Breast epithelium (tissue), 4 donors: Measurements from ENCODE around the gene DPYSL3. TPM values are rescaled to one million over a fixed set of nuclear protein-coding genes. Genes with fewer than 3 reads are reported as not detected.

Source experiments
- DNase-seq, 2 donors: peaks; one replicate each; pipeline ENCODE4 v3.0.0-alpha.2; 2019; ENCODE audit warnings: low spot score in 2 of 2
- H3K27ac ChIP-seq, 2 donors: fragments of 200-600 bp; sonication (generic) in 1 of 2; one replicate each; pipeline ENCODE4 v1.5.1; 2016 to 2019; ENCODE audit warnings: mild to moderate bottlenecking in 1 of 2
- H3K27me3 ChIP-seq, 2 donors: fragments of 200-600 bp; sonication (generic) in 1 of 2; one replicate each; pipeline versions ENCODE4 v1.5.1 to v1.6.0; 2017 to 2019; ENCODE audit warnings: control low read depth in 1 of 2, mild to moderate bottlenecking in 1 of 2
- H3K36me3 ChIP-seq: fragments of 200-600 bp; one replicate; pipeline ENCODE4 v1.5.1; 2019
- H3K4me1 ChIP-seq, 2 donors: fragments of 200-600 bp; sonication (generic); one replicate each; pipeline ENCODE4 v1.5.1; 2016 to 2019; ENCODE audit warnings: control low read depth in 1 of 2
- H3K4me3 ChIP-seq, 3 donors: fragments of 200-600 bp; sonication (generic); 1 replicate in 2 of 3; 2 replicates in 1 of 3; pipeline ENCODE4 v1.5.1; 2016 to 2019; ENCODE audit warnings: mild to moderate bottlenecking in 3 of 3, moderate library complexity in 2 of 3
- H3K9me3 ChIP-seq, 2 donors: fragments of 200-600 bp; sonication (generic) in 1 of 2; one replicate each; pipeline ENCODE4 v1.5.1; 2016 to 2019; ENCODE audit warnings: control low read depth in 1 of 2
- CTCF ChIP-seq, 3 donors: fragments of 450-650 bp; IDR thresholded peaks; one replicate each; pipeline ENCODE4 v1.5.1; 2016 to 2017; ENCODE audit warnings: antibody characterized with exemption in 3 of 3, mild to moderate bottlenecking in 3 of 3, moderate library complexity in 3 of 3
- POLR2A ChIP-seq: fragments of 450-650 bp; IDR thresholded peaks from one replicate; pipeline ENCODE4 v1.6.1; 2016; ENCODE audit warnings: antibody characterized with exemption, mild to moderate bottlenecking, moderate library complexity
- POLR2AphosphoS5 ChIP-seq, 3 donors: sonication (generic); formaldehyde crosslinking; IDR thresholded peaks; one replicate each; pipeline ENCODE4 v1.6.1; 2017; ENCODE audit warnings: antibody characterized with exemption in 3 of 3
- intact Hi-C: fragments of 100-400 bp; cut with DNase I; formaldehyde crosslinking; loops from one replicate; pipeline ENCODE4 v1.15.1; 2023; ENCODE audit warnings: low total_unique reads
- total RNA-seq, 3 donors: library from RNA; depleted of rRNA; stranded (reverse); fragments of >200 nt; gene quantifications; one replicate each; pipeline ENCODE4 v1.1.0, GENCODE V29; 2016

The DPYSL3 gene
- total RNA-seq, 3 donors from 2014 or later: 34.4 to 73.1 (median 34.7) TPM

GRCh38 chr5:147346006-147346561, 163.8 kb downstream of the DPYSL3 start:
- DNase-seq: no peak
- no peaks in the 10 kb centered on the region for H3K9me3 ChIP-seq
- no peak overlapping the region for H3K4me3 ChIP-seq
- no peaks in the 10 kb centered on the region for H3K36me3 ChIP-seq
- no peak for TF ChIP-seq POLR2AphosphoS5 (IDR thresholded peaks at IDR 0.05)
- no peak for TF ChIP-seq CTCF (IDR thresholded peaks at IDR 0.05)
- TF ChIP-seq POLR2A: no peak
- intact Hi-C loops: no loop called here
- no peaks in the 10 kb centered on the region for H3K4me1 ChIP-seq
- H3K27me3 ChIP-seq: no peaks in the 10 kb centered on the region
- H3K27ac ChIP-seq: no peak overlapping the region

- intact Hi-C loops: no loop called here
- H3K36me3 ChIP-seq: no peaks in the 10 kb centered on the region
- H3K9me3 ChIP-seq: no peaks in the 10 kb centered on the region
- no peak overlapping the region for H3K27ac ChIP-seq
- DNase-seq: no peak
- H3K4me3 ChIP-seq: no peak overlapping the region
- no peaks in the 10 kb centered on the region for H3K4me1 ChIP-seq
- H3K27me3 ChIP-seq: no peaks in the 10 kb centered on the region
- TF ChIP-seq CTCF (IDR thresholded peaks at IDR 0.05) (no peak), POLR2A (no peak), POLR2AphosphoS5 (IDR thresholded peaks at IDR 0.05) (no peak)
These were observed 165.0 kb downstream of the DPYSL3 start for GRCh38 chr5:147344861-147345260.

GRCh38 chr5:147341345-147341744, 168.5 kb downstream of the DPYSL3 start:
- no peak for TF ChIP-seq POLR2A
- TF ChIP-seq CTCF (IDR thresholded peaks at IDR 0.05): no peak
- no peak for TF ChIP-seq POLR2AphosphoS5 (IDR thresholded peaks at IDR 0.05)
- Histone ChIP-seq H3K4me1 (no peaks in the 10 kb centered on the region), H3K9me3 (peaks cover 0 to 3% of the 10 kb centered on the region in 2 donors), H3K4me3 (no peak overlapping the region), H3K27me3 (no peaks in the 10 kb centered on the region), H3K27ac (no peak overlapping the region), H3K36me3 (no peaks in the 10 kb centered on the region)
- intact Hi-C loops: no loop called here
- no peak for DNase-seq

GRCh38 chr5:147340941-147341340, 168.9 kb downstream of the DPYSL3 start:
- TF ChIP-seq POLR2A (no peak), POLR2AphosphoS5 (IDR thresholded peaks at IDR 0.05) (no peak), CTCF (IDR thresholded peaks at IDR 0.05) (no peak)
- Histone ChIP-seq H3K4me3 (no peak overlapping the region), H3K36me3 (no peaks in the 10 kb centered on the region), H3K27me3 (no peaks in the 10 kb centered on the region), H3K4me1 (no peaks in the 10 kb centered on the region), H3K27ac (no peak overlapping the region), H3K9me3 (peaks cover 0 to 3% of the 10 kb centered on the region in 2 donors)
- intact Hi-C loops: no loop called here
- no peak for DNase-seq
